ENCODE results near the gene DDT. TPM values are rescaled to one million over a fixed set of nuclear protein-coding genes. Genes with fewer than 3 reads are reported as not detected.
A peak's percentile ranks its signal among the peaks of the same experiment; 100 is the strongest.

The DDT gene
- total and polyA plus RNA-seq, 3 experiments from 2014 or later = 84.5 to 109 (median 88.2) TPM

DNA sequence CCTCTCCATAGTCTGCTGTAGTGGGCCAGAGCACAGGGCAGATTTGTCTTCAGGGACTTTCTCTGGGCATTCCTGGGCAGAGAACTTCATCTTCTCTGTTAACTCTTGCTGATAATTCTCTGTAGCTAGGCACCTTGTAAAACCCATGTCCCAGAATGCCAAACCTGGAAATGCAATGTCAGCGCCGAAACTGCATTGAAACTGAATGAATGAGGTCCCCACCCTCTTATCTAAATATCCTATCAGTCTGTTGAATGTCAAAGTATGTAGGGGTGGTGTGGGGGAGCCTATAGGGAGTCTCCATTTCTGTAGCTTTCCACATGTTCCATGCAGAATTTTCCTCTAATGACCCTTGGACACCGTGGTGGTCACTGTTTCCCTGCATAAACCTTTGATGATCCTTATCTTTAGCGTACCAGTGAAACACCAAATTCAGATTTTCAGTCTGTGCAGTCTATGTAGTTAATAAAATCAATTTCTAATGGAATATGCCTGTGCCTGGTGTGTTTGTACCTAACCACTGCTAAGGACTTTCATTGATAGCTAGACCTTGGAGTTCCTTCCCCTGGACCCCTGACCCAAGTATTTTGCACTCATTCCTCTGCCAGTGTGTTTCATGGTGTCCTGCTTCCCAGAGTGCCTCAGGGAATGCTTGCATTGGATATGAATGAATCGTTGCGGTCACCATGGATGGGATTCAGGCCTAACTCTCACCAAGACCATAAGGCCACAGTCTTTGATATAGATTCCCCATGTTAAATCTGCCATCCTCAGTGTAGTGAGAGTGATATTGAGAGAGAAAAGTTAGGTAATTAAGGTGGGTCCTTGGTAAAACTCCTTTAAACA, 34.4 kb upstream of the DDT start:
- Histone ChIP-seq H3K36me3 (ENCODE audit: insufficient read depth, low read length) (no peaks in the 10 kb centered on the region), H3K9me3 (ENCODE audit: low read length) (no peaks in the 10 kb centered on the region), H3K4me3 (ENCODE audit: low read length) (no peak overlapping the region), H3K4me1 (ENCODE audit: insufficient read depth, low read length) (peaks cover 16% of the 10 kb centered on the region), H3K27ac (ENCODE audit: low read depth, low read length) (no peak overlapping the region), H3K27me3 (ENCODE audit: insufficient read depth, low read length, poor library complexity, severe bottlenecking) (no peaks in the 10 kb centered on the region)
- ChIA-PET POLR2A (interaction anchor here (1.2 kb wide), 1 partner anchor 12 kb away, joined by 3 read pairs; no protein-coding TSS in a partner anchor), CTCF (no interaction called here)
- Mint-ChIP-seq H3K4me3 (peak overlapping the region in 1 of 7 donors; percentile 79), H3K4me1 (peaks cover 20 to 30% (median 29%) of the 10 kb centered on the region in 3 donors), H3K36me3 (peaks cover 0 to 8% (median 0%) of the 10 kb centered on the region in 3 donors), H3K9me3 (peaks cover 0 to 3% (median 0%) of the 10 kb centered on the region in 5 donors), H3K27ac (peak overlapping the region in 2 of 8 donors; percentile 40 to 43), H3K27me3 (peaks cover 4 to 5% of the 10 kb centered on the region in 2 donors)
- DNase-seq = no peak

DNA sequence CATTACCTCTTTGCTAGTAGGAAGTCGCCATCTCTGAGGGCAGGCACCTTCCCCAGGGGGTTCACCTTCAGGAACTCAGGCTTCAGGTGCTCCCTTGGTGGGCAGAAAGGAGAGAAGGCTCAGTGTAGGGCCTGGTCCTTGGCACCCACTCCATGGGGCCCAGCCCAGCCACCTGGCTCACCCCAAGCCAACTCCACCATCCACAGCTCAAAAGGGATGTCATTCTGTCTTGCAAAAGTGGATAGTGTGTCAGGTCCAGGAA, 33.7 kb upstream of the DDT start:
- Mint-ChIP-seq H3K27ac (no peak overlapping the region), H3K4me3 (no peak overlapping the region), H3K36me3 (peaks cover 0 to 8% (median 0%) of the 10 kb centered on the region in 3 donors), H3K27me3 (peaks cover 4 to 10% of the 10 kb centered on the region in 2 donors), H3K4me1 (peaks cover 17 to 26% (median 25%) of the 10 kb centered on the region in 3 donors), H3K9me3 (peaks cover 0 to 3% (median 0%) of the 10 kb centered on the region in 5 donors)
- Histone ChIP-seq H3K27me3 (ENCODE audit: insufficient read depth, low read length, poor library complexity, severe bottlenecking) (no peaks in the 10 kb centered on the region), H3K36me3 (ENCODE audit: insufficient read depth, low read length) (no peaks in the 10 kb centered on the region), H3K27ac (ENCODE audit: low read depth, low read length) (no peak overlapping the region), H3K4me3 (ENCODE audit: low read length) (no peak overlapping the region), H3K4me1 (ENCODE audit: insufficient read depth, low read length) (peaks cover 16% of the 10 kb centered on the region), H3K9me3 (ENCODE audit: low read length) (no peaks in the 10 kb centered on the region)
- POLR2A ChIA-PET = no interaction called here
- CTCF ChIA-PET = no interaction called here
- no peak for DNase-seq

DNA sequence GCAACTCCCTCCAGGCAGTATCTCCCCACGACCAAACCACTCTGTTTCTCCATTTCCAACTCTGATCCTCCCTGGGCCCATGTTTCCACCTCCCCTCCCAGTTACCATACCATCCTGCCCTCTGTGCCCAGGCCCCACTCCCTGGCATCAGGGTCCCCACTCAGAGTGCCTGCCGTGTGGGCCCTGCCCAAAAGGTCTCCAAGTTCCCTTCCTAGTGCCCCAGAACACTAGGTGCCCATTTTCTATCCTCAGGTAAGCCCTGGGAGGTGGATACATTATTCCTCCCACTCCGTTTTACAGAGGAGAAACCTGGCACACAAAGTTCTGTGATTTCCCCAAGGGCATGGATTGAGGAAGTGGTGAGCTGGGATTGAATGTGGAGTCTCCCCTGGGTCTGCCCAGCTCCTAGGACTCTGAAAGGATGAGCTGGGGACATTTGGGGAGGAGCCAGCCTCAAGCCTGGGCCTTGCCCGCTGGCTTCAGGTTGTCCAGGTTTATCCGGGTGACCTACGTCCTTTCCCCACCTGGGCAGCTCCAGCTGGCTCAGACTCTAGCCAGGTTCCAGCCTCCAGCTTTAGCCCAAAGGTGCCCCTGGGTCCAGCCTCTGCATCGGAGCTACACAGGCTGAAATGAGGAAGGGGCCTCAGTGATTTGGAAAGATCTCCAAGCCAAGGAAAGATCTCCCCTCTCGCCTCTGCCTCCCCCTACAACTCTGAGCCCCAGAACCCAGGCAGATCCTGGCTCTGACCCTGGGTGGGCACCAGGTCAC, 33.2 kb upstream of the DDT start:
- H3K9me3 Mint-ChIP-seq = peaks cover 0 to 3% (median 0%) of the 10 kb centered on the region in 5 donors
- Histone ChIP-seq H3K36me3 (ENCODE audit: insufficient read depth, low read length) (no peaks in the 10 kb centered on the region), H3K4me3 (ENCODE audit: low read length) (no peak overlapping the region), H3K27me3 (ENCODE audit: insufficient read depth, low read length, poor library complexity, severe bottlenecking) (no peaks in the 10 kb centered on the region), H3K4me1 (ENCODE audit: insufficient read depth, low read length) (peaks cover 15% of the 10 kb centered on the region), H3K27ac (ENCODE audit: low read depth, low read length) (no peak overlapping the region), H3K9me3 (ENCODE audit: low read length) (no peaks in the 10 kb centered on the region)
- H3K27me3 Mint-ChIP-seq = peaks cover 4 to 10% of the 10 kb centered on the region in 2 donors
- ChIA-PET POLR2A (no interaction called here), CTCF (no interaction called here)
- peak overlapping the region in 1 of 8 donors; percentile 1 for H3K27ac Mint-ChIP-seq
- H3K4me3 Mint-ChIP-seq = peak overlapping the region in 1 of 7 donors; percentile 5
- H3K4me1 Mint-ChIP-seq = peaks cover 15 to 23% (median 22%) of the 10 kb centered on the region in 3 donors
- DNase-seq = no peak
- H3K36me3 Mint-ChIP-seq = peaks cover 0 to 8% (median 0%) of the 10 kb centered on the region in 3 donors

GRCh38 chr22:24006914-24007214, 32.6 kb upstream of the DDT start:
- ChIA-PET POLR2A (interaction anchor here (0.5 kb wide), 1 partner anchor 289 kb away, joined by 4 read pairs; no protein-coding TSS in a partner anchor), CTCF (no interaction called here)
- DNase-seq = no peak
- Mint-ChIP-seq H3K27me3 (peaks cover 4 to 14% of the 10 kb centered on the region in 2 donors), H3K4me3 (peak overlapping the region in 1 of 7 donors; percentile 5), H3K27ac (no peak overlapping the region), H3K36me3 (peaks cover 0 to 8% (median 0%) of the 10 kb centered on the region in 3 donors), H3K4me1 (peaks cover 10 to 17% (median 16%) of the 10 kb centered on the region in 3 donors), H3K9me3 (peaks cover 0 to 3% (median 0%) of the 10 kb centered on the region in 5 donors)
- Histone ChIP-seq H3K27me3 (ENCODE audit: insufficient read depth, low read length, poor library complexity, severe bottlenecking) (no peaks in the 10 kb centered on the region), H3K9me3 (ENCODE audit: low read length) (no peaks in the 10 kb centered on the region), H3K36me3 (ENCODE audit: insufficient read depth, low read length) (no peaks in the 10 kb centered on the region), H3K4me1 (ENCODE audit: insufficient read depth, low read length) (peaks cover 9% of the 10 kb centered on the region), H3K27ac (ENCODE audit: low read depth, low read length) (no peak overlapping the region), H3K4me3 (ENCODE audit: low read length) (no peak overlapping the region)

- no peak overlapping the region for H3K27ac ChIP-seq (ENCODE audit: low read depth, low read length)
- Mint-ChIP-seq H3K4me3 (peak overlapping the region in 1 of 7 donors; percentile 5), H3K27me3 (peaks cover 7 to 18% of the 10 kb centered on the region in 2 donors), H3K9me3 (peaks cover 0 to 3% (median 0%) of the 10 kb centered on the region in 5 donors), H3K4me1 (peaks cover 7 to 13% (median 12%) of the 10 kb centered on the region in 3 donors), H3K36me3 (peaks cover 0 to 6% (median 0%) of the 10 kb centered on the region in 3 donors), H3K27ac (no peak overlapping the region)
- H3K4me1 ChIP-seq (ENCODE audit: insufficient read depth, low read length) = peaks cover 5% of the 10 kb centered on the region
- DNase-seq = no peak
- no peak overlapping the region for H3K4me3 ChIP-seq (ENCODE audit: low read length)
- no peaks in the 10 kb centered on the region for H3K36me3 ChIP-seq (ENCODE audit: insufficient read depth, low read length)
- no peaks in the 10 kb centered on the region for H3K9me3 ChIP-seq (ENCODE audit: low read length)
- ChIA-PET POLR2A (interaction anchor here (0.5 kb wide), 1 partner anchor 288 kb away, joined by 4 read pairs; no protein-coding TSS in a partner anchor), CTCF (no interaction called here)
- H3K27me3 ChIP-seq (ENCODE audit: insufficient read depth, low read length, poor library complexity, severe bottlenecking) = no peaks in the 10 kb centered on the region
Observed at GRCh38 chr22:24006207-24006913, 32.1 kb upstream of the DDT start.

- no peaks in the 10 kb centered on the region for H3K36me3 Mint-ChIP-seq
- no peaks in the 10 kb centered on the region for H3K9me3 Mint-ChIP-seq
- peaks cover 2% of the 10 kb centered on the region for H3K4me1 ChIP-seq (ENCODE audit: insufficient read depth, low read length)
- no peaks in the 10 kb centered on the region for H3K27me3 ChIP-seq (ENCODE audit: insufficient read depth, low read length, poor library complexity, severe bottlenecking)
- peaks cover 4 to 20% of the 10 kb centered on the region in 2 donors for H3K27me3 Mint-ChIP-seq
- H3K4me3 ChIP-seq (ENCODE audit: low read length) = no peak within 1 kb of the TSS
- no peak for DNase-seq
- no peak within 1 kb of the TSS for H3K27ac ChIP-seq (ENCODE audit: low read depth, low read length)
- ChIA-PET POLR2A (no interaction called here), CTCF (no interaction called here)
- H3K36me3 ChIP-seq (ENCODE audit: insufficient read depth, low read length) = no peaks in the 10 kb centered on the region
- H3K27ac Mint-ChIP-seq = peak within 1 kb of the TSS in 2 of 8 donors; percentile 23 to 32
- H3K9me3 ChIP-seq (ENCODE audit: low read length) = no peaks in the 10 kb centered on the region
- H3K4me3 Mint-ChIP-seq = peak within 1 kb of the TSS in 1 of 7 donors; percentile 48
- peaks cover 2% of the 10 kb centered on the region in 3 donors for H3K4me1 Mint-ChIP-seq
Observed at GRCh38 chr22:24005201-24005600, 31.0 kb upstream of the DDT start, which contains the start of gene GSTT4. TSS of gene GSTT4 (minus strand) at chr22:24005453. CDS start at chr22:24005356, 97 bp downstream.

DNA sequence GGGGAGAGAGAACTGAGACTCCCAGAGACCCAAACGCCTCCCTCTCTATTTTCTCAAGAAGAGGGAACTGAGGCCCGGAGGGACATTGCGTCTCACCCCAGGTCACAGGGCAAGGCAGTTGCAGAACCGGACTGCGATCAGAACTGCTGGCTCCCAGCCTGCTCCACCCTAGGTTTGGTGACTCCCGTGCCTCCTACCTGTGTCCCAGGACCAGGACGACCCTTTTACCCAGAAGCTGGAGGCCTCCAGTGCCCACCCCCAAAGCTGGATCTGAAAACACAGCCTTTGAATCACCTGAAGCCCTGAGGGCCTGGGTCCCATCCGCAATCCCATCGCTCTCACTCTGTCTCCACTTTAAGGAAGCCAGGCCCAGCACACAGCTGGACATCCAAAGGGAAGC, 29.6 kb upstream of the DDT start:
- Mint-ChIP-seq H3K4me3 (no peak overlapping the region), H3K36me3 (no peaks in the 10 kb centered on the region), H3K9me3 (no peaks in the 10 kb centered on the region), H3K27ac (no peak overlapping the region), H3K27me3 (peaks cover 4 to 24% of the 10 kb centered on the region in 2 donors), H3K4me1 (no peaks in the 10 kb centered on the region)
- Histone ChIP-seq H3K27ac (ENCODE audit: low read depth, low read length) (no peak overlapping the region), H3K27me3 (ENCODE audit: insufficient read depth, low read length, poor library complexity, severe bottlenecking) (no peaks in the 10 kb centered on the region), H3K4me1 (ENCODE audit: insufficient read depth, low read length) (no peaks in the 10 kb centered on the region), H3K36me3 (ENCODE audit: insufficient read depth, low read length) (no peaks in the 10 kb centered on the region), H3K4me3 (ENCODE audit: low read length) (no peak overlapping the region), H3K9me3 (ENCODE audit: low read length) (no peaks in the 10 kb centered on the region)
- POLR2A ChIA-PET = no interaction called here
- CTCF ChIA-PET = no interaction called here
- no peak for DNase-seq

Data from CD8-positive, alpha-beta memory T cell (primary cell).